GM12874 (cell line): ENCODE results near the gene SIX5.

Experiments
- CTCF ChIP-seq: IDR thresholded peaks from 2 replicates; pipeline ENCODE4 v1.5.1; 2011; ENCODE audit warnings: low read depth, mild to moderate bottlenecking, control low read depth, low read length, moderate library complexity; ENCODE audit not compliant: insufficient read depth

SIX5 gene

GRCh38 chr19:45764945-45765701, 3.9 kb downstream of the SIX5 start:
- no peak for TF ChIP-seq CTCF

- no peak for TF ChIP-seq CTCF
Observed at GRCh38 chr19:45764475-45764874, 4.6 kb downstream of the SIX5 start.

- no peak for TF ChIP-seq CTCF
Observed at GRCh38 chr19:45763691-45764294, 5.3 kb downstream of the SIX5 start.

GRCh38 chr19:45762870-45763631, 6.0 kb downstream of the SIX5 start:
- TF ChIP-seq CTCF: no peak

GRCh38 chr19:45761714-45762113, 7.3 kb downstream of the SIX5 start:
- TF ChIP-seq CTCF: no peak

GRCh38 chr19:45758921-45759320, 10.1 kb downstream of the SIX5 start:
- no peak for TF ChIP-seq CTCF

- no peak for TF ChIP-seq CTCF
Observed at GRCh38 chr19:45757695-45758094, 11.4 kb downstream of the SIX5 start.
